H9 (cell line): Measurements from ENCODE around the gene EPHX1. TPM values are rescaled to one million over a fixed set of nuclear protein-coding genes. Genes with fewer than 3 reads are reported as not detected.

ENCODE experiments used
- DNase-seq: peaks from one replicate; pipeline ENCODE4 v3.0.0-alpha.2; 2017
- H2AFZ ChIP-seq: one replicate; pipeline ENCODE4 v1.6.1; 2013; ENCODE audit warnings: mild to moderate bottlenecking, low read length, control low read depth, moderate library complexity
- H2AK5ac ChIP-seq: 2 replicates; pipeline ENCODE4 v1.6.1; 2013; ENCODE audit warnings: low read length, control low read depth, mixed read lengths; ENCODE audit not compliant: insufficient read length
- H2BK120ac ChIP-seq: one replicate; pipeline ENCODE4 v1.6.1; 2013; ENCODE audit warnings: low read depth, mild to moderate bottlenecking, low read length, control low read depth, inconsistent platforms; ENCODE audit not compliant: poor library complexity, severe bottlenecking
- H2BK12ac ChIP-seq: 2 replicates; pipeline ENCODE4 v1.6.1; 2013; ENCODE audit warnings: low read length, control low read depth, mixed read lengths, low read depth; ENCODE audit not compliant: insufficient read length
- H2BK15ac ChIP-seq: 2 replicates; pipeline ENCODE4 v1.6.1; 2013; ENCODE audit warnings: low read depth, low read length, control low read depth
- H2BK20ac ChIP-seq: one replicate; pipeline ENCODE4 v1.6.1; 2013; ENCODE audit warnings: low read depth, mild to moderate bottlenecking, low read length, control low read depth, inconsistent platforms; ENCODE audit not compliant: poor library complexity, severe bottlenecking
- H2BK5ac ChIP-seq: 2 replicates; pipeline ENCODE4 v1.6.1; 2013; ENCODE audit warnings: low read length, control low read depth, mixed read lengths; ENCODE audit not compliant: insufficient read length
- H3K14ac ChIP-seq: 2 replicates; pipeline ENCODE4 v1.6.1; 2013; ENCODE audit warnings: low read length, control low read depth; ENCODE audit not compliant: insufficient read depth
- H3K18ac ChIP-seq: 2 replicates; pipeline ENCODE4 v1.6.1; 2013; ENCODE audit warnings: low read depth, mild to moderate bottlenecking, mixed read lengths, low read length, control low read depth; ENCODE audit not compliant: insufficient read length
- H3K23ac ChIP-seq: 2 replicates; pipeline ENCODE4 v1.6.1; 2013; ENCODE audit warnings: low read length, control low read depth, mixed read lengths, low read depth; ENCODE audit not compliant: insufficient read length
- H3K23me2 ChIP-seq: 2 replicates; pipeline ENCODE4 v1.6.1; 2013; ENCODE audit warnings: low read depth, mild to moderate bottlenecking, mixed read lengths, low read length, control low read depth; ENCODE audit not compliant: insufficient read length, poor library complexity, severe bottlenecking
- H3K27ac ChIP-seq: 2 replicates; pipeline ENCODE4 v1.5.1; 2013; ENCODE audit warnings: low read length, control low read depth, mixed read lengths, low read depth; ENCODE audit not compliant: insufficient read length
- H3K27me3 ChIP-seq: 2 replicates; pipeline ENCODE4 v1.6.1; 2013; ENCODE audit warnings: low read length, control low read depth, inconsistent platforms; ENCODE audit not compliant: insufficient read depth
- H3K4ac ChIP-seq: 2 replicates; pipeline ENCODE4 v1.6.1; 2013; ENCODE audit warnings: low read depth, mild to moderate bottlenecking, control low read depth, inconsistent platforms, low read length, moderate library complexity
- H3K4me1 ChIP-seq: 2 replicates; pipeline ENCODE4 v1.6.1; 2013; ENCODE audit warnings: low read length, control low read depth, inconsistent platforms; ENCODE audit not compliant: insufficient read depth
- H3K4me2 ChIP-seq: 2 replicates; pipeline ENCODE4 v1.6.1; 2013; ENCODE audit warnings: low read length, control low read depth, mixed read lengths; ENCODE audit not compliant: insufficient read length, insufficient read depth
- H3K56ac ChIP-seq: 2 replicates; pipeline ENCODE4 v1.6.1; 2013; ENCODE audit warnings: low read depth, mild to moderate bottlenecking, mixed read lengths, low read length, control low read depth; ENCODE audit not compliant: insufficient read length
- H3K79me1 ChIP-seq: 2 replicates; pipeline ENCODE4 v1.6.1; 2013; ENCODE audit warnings: low read depth, mild to moderate bottlenecking, moderate library complexity, low read length, control low read depth, inconsistent platforms; ENCODE audit not compliant: insufficient read depth, poor library complexity, severe bottlenecking
- H3K79me2 ChIP-seq: 2 replicates; pipeline ENCODE4 v1.6.1; 2013; ENCODE audit warnings: low read length, control low read depth, inconsistent platforms; ENCODE audit not compliant: insufficient read depth
- H3K9ac ChIP-seq: 2 replicates; pipeline ENCODE4 v1.6.1; 2013; ENCODE audit warnings: low read length, control low read depth, mixed read lengths; ENCODE audit not compliant: insufficient read length; ENCODE audit errors: extremely low read depth
- H3K9me3 ChIP-seq: one replicate; pipeline ENCODE4 v1.6.1; 2013; ENCODE audit warnings: low read depth, low read length, inconsistent platforms; ENCODE audit not compliant: control insufficient read depth
- H3T11ph ChIP-seq: one replicate; pipeline ENCODE4 v1.6.1; 2013; ENCODE audit warnings: mild to moderate bottlenecking, low read length, control low read depth, inconsistent platforms
- H4K20me1 ChIP-seq: one replicate; pipeline ENCODE4 v1.6.1; 2013; ENCODE audit not compliant: control insufficient read depth, insufficient read length, insufficient read depth
- H4K5ac ChIP-seq: 2 replicates; pipeline ENCODE4 v1.6.1; 2013; ENCODE audit warnings: low read depth, mild to moderate bottlenecking, mixed read lengths, low read length, control low read depth; ENCODE audit not compliant: insufficient read length
- H4K8ac ChIP-seq: replicated peaks from 2 replicates; pipeline ENCODE4 v1.6.1; 2013; ENCODE audit warnings: low read length, control low read depth, mixed read lengths, low read depth; ENCODE audit not compliant: insufficient read length
- H4K91ac ChIP-seq: 2 replicates; pipeline ENCODE4 v1.6.1; 2013; ENCODE audit warnings: low read depth, mild to moderate bottlenecking, moderate library complexity, mixed read lengths, low read length, control low read depth; ENCODE audit not compliant: insufficient read length
- H3K27ac Mint-ChIP-seq, 3 experiments: 2 replicates in 2 of 3; 3 replicates in 1 of 3; pipeline ENCODE4 v1.8.0; 2020 to 2021; ENCODE audit warnings: mixed read lengths in 3 of 3, mild to moderate bottlenecking in 1 of 3, moderate library complexity in 1 of 3
- H3K27me3 Mint-ChIP-seq: 2 replicates; pipeline ENCODE4 v1.8.0; 2021; ENCODE audit warnings: low read depth, mild to moderate bottlenecking, moderate library complexity, mixed read lengths
- H3K36me3 Mint-ChIP-seq, 3 experiments: 2 replicates in 2 of 3; 3 replicates in 1 of 3; pipeline ENCODE4 v1.8.0; 2020 to 2021; ENCODE audit warnings: low read depth in 3 of 3, mixed read lengths in 3 of 3; ENCODE audit not compliant: insufficient read depth in 1 of 3
- H3K4me1 Mint-ChIP-seq, 2 experiments: 2 replicates each; pipeline ENCODE4 v1.8.0; 2020; ENCODE audit warnings: mixed read lengths in 2 of 2
- H3K4me3 Mint-ChIP-seq, 2 experiments: 2 replicates in 1 of 2; 3 replicates in 1 of 2; pipeline ENCODE4 v1.8.0; 2020 to 2021; ENCODE audit warnings: mild to moderate bottlenecking in 2 of 2, mixed read lengths in 2 of 2, moderate library complexity in 1 of 2
- H3K9me3 Mint-ChIP-seq, 2 experiments: 2 replicates in 1 of 2; 3 replicates in 1 of 2; pipeline ENCODE4 v1.8.0; 2020; ENCODE audit warnings: mild to moderate bottlenecking in 2 of 2, mixed read lengths in 2 of 2, moderate library complexity in 1 of 2
- WGBS: extraction: QIAGEN DNeasy Blood & Tissue Kit; methylation state at CpG from one replicate; pipeline ENCODE4 v1.1.7; 2013; ENCODE audit warnings: missing lambda C conversion rate, low lambda C conversion rate, mixed read lengths; ENCODE audit not compliant: insufficient read length; ENCODE audit errors: extremely low coverage; 5-methylcytosine and 5-hydroxymethylcytosine counted together
- total RNA-seq: library from RNA; stranded (reverse); gene quantifications from 2 replicates; pipeline ENCODE4 v1.2.1, GENCODE V29; 2021
- TF ChIP-seq, protein P1 (sequence below): fragments of 200-600 bp; sonication (generic); conservative IDR thresholded peaks from 3 replicates; pipeline ENCODE4 v1.8.0; 2021; ENCODE audit warnings: antibody characterized with exemption, mild to moderate bottlenecking

EPHX1 gene
- total RNA-seq, 1 experiment from 2014 or later, result 40.6 TPM

DNA sequence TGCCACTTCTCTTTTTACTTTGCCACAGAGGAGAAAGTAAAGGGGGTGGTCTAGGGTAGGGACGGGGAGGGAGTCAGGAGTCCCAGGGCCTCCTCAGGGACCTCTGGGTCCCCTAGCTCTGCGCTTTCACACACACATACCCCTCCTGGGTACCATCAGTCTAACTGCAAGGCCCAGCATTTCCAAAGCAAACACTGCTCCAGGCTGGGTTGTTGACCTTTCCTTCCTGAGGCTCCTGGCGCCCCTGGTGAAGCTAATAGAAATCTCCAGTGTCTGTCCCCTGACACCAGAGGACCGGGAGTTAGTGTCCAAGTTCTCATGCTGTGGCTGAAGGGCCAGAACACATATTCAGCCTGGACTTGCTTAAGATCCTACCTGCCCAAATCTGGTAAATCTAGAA lies 68.4 kb downstream of the EPHX1 start:
- no peak overlapping the region for H4K8ac ChIP-seq
- H4K5ac ChIP-seq, result no peak overlapping the region
- no peak overlapping the region for H3T11ph ChIP-seq
- Mint-ChIP-seq H3K4me3 (no peak overlapping the region), H3K36me3 (peaks cover 20 to 50% (median 23%) of the 10 kb centered on the region in 3 experiments; a peak in 5 of 7 replicates), H3K27ac (no peak overlapping the region), H3K4me1 (peaks cover 31 to 51% of the 10 kb centered on the region in 2 experiments), H3K9me3 (no peaks in the 10 kb centered on the region), H3K27me3 (peaks cover 2% of the 10 kb centered on the region; the same call in 1 of the 2 replicates)
- H3K9me3 ChIP-seq, result no peaks in the 10 kb centered on the region
- no peak overlapping the region for H3K18ac ChIP-seq
- H3K79me1 ChIP-seq, result no peaks in the 10 kb centered on the region
- no CpG with 5 or more reads among the region's 4 CpGs for WGBS
- no peak overlapping the region for H2BK12ac ChIP-seq
- H2BK5ac ChIP-seq, result no peak overlapping the region
- H3K14ac ChIP-seq, result no peak overlapping the region
- no peak overlapping the region for H2AFZ ChIP-seq
- H3K4me1 ChIP-seq, result peaks cover 10% of the 10 kb centered on the region; the same call in 1 of the 2 replicates
- no peak overlapping the region for H4K91ac ChIP-seq
- no peak overlapping the region for H3K27ac ChIP-seq
- no peak for DNase-seq
- no peaks in the 10 kb centered on the region for H3K27me3 ChIP-seq
- no peaks in the 10 kb centered on the region for H4K20me1 ChIP-seq
- H2AK5ac ChIP-seq, result no peak overlapping the region
- no peak overlapping the region for H2BK20ac ChIP-seq
- peaks cover 9% of the 10 kb centered on the region; the same call in 1 of the 2 replicates for H3K79me2 ChIP-seq
- no peak overlapping the region for H3K9ac ChIP-seq
- H3K23ac ChIP-seq, result no peak overlapping the region
- H3K23me2 ChIP-seq, result peaks cover 21% of the 10 kb centered on the region
- no peak overlapping the region for H3K4ac ChIP-seq
- no peak overlapping the region for H3K4me2 ChIP-seq
- no peak overlapping the region for H2BK15ac ChIP-seq
- H2BK120ac ChIP-seq, result no peak overlapping the region
- no peak overlapping the region for H3K56ac ChIP-seq
- TF ChIP-seq, protein P1, sequence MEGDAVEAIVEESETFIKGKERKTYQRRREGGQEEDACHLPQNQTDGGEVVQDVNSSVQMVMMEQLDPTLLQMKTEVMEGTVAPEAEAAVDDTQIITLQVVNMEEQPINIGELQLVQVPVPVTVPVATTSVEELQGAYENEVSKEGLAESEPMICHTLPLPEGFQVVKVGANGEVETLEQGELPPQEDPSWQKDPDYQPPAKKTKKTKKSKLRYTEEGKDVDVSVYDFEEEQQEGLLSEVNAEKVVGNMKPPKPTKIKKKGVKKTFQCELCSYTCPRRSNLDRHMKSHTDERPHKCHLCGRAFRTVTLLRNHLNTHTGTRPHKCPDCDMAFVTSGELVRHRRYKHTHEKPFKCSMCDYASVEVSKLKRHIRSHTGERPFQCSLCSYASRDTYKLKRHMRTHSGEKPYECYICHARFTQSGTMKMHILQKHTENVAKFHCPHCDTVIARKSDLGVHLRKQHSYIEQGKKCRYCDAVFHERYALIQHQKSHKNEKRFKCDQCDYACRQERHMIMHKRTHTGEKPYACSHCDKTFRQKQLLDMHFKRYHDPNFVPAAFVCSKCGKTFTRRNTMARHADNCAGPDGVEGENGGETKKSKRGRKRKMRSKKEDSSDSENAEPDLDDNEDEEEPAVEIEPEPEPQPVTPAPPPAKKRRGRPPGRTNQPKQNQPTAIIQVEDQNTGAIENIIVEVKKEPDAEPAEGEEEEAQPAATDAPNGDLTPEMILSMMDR, result no peak
